Measurements from ENCODE around the gene ARMC5.

DNA sequence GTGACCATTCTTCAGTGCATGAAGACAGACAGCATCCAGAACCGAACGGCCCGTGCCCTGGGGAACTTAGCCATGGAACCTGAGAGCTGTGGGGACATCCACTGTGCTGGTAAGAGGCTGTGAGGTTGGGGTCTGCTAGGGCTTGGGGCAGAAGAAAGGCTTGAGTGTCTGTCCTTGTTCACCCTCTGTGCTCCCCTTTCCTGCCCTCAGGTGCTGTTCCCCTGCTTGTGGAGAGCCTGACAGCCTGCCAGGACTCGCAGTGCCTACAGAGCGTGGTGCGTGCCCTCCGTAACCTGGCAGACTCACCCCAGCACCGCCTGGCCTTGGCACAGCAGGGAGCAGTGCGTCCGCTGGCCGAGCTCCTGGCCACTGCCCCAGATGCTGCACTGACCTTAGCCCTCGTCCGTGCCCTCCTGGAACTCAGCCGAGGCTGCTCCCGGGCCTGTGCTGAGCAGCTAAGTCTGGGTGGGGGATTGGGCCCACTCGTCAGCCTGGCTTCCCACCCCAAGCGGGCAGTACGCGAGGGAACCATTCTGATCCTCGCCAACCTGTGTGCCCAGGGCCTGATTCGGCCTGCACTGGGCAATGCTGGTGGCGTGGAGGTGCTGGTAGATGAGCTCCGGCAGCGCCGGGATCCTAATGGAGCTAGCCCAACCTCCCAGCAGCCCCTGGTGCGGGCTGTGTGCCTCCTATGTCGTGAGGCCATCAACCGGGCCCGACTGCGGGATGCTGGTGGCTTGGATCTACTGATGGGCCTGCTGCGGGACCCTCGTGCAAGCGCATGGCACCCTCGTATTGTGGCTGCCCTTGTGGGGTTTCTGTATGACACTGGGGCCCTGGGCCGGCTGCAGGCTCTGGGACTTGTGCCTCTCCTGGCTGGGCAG lies 2.9 kb downstream of the ARMC5 start:
- TF ChIP-seq, protein P1, sequence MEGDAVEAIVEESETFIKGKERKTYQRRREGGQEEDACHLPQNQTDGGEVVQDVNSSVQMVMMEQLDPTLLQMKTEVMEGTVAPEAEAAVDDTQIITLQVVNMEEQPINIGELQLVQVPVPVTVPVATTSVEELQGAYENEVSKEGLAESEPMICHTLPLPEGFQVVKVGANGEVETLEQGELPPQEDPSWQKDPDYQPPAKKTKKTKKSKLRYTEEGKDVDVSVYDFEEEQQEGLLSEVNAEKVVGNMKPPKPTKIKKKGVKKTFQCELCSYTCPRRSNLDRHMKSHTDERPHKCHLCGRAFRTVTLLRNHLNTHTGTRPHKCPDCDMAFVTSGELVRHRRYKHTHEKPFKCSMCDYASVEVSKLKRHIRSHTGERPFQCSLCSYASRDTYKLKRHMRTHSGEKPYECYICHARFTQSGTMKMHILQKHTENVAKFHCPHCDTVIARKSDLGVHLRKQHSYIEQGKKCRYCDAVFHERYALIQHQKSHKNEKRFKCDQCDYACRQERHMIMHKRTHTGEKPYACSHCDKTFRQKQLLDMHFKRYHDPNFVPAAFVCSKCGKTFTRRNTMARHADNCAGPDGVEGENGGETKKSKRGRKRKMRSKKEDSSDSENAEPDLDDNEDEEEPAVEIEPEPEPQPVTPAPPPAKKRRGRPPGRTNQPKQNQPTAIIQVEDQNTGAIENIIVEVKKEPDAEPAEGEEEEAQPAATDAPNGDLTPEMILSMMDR (IDR thresholded peaks at IDR 0.05), result no peak
- no peak for TF ChIP-seq EP300 (IDR thresholded peaks at IDR 0.05)
